Measurements from ENCODE around the gene ARRDC1. TPM values are rescaled to one million over a fixed set of nuclear protein-coding genes. Genes with fewer than 3 reads are reported as not detected.

The ARRDC1 gene
- total and polyA plus RNA-seq, 9 donors, result 5.2 to 46.2 (median 13.8) TPM

- Histone ChIP-seq H3K4me1 (ENCODE audit: insufficient read depth) (no peaks in the 10 kb centered on the region), H3K4me3 (no peak overlapping the region), H3K27ac (no peak overlapping the region), H3K36me3 (no peaks in the 10 kb centered on the region), H3K27me3 (no peaks in the 10 kb centered on the region), H3K9me3 (no peaks in the 10 kb centered on the region)
- TF ChIP-seq EP300 (IDR thresholded peaks at IDR 0.05) (no peak), CTCF (IDR thresholded peaks at IDR 0.05) (no peak), POLR2A (IDR thresholded peaks at IDR 0.05) (no peak)
- no peak for DNase-seq
- intact Hi-C loops (cut with DNase I), result no loop called here
- WGBS, 3 donors, result 64 to 74% (median 65%) methylated on average over 14 of the region's 14 CpGs
Measured at GRCh38 chr9:137583347-137583746, 22.1 kb upstream of the ARRDC1 start.

- WGBS, 3 donors, result 77 to 80% (median 77%) methylated on average over 8 of the region's 8 CpGs
- intact Hi-C loops (cut with DNase I), result no loop called here
- Histone ChIP-seq H3K27me3 (no peaks in the 10 kb centered on the region), H3K4me1 (ENCODE audit: insufficient read depth) (peaks cover 2% of the 10 kb centered on the region), H3K4me3 (no peak overlapping the region), H3K27ac (no peak overlapping the region), H3K36me3 (no peaks in the 10 kb centered on the region), H3K9me3 (no peaks in the 10 kb centered on the region)
- DNase-seq, result no peak
- no peak for TF ChIP-seq POLR2A (IDR thresholded peaks at IDR 0.05)
- no peak for TF ChIP-seq EP300 (IDR thresholded peaks at IDR 0.05)
- TF ChIP-seq CTCF (IDR thresholded peaks at IDR 0.05), result no peak
Measured at GRCh38 chr9:137583957-137584356, 21.5 kb upstream of the ARRDC1 start.

GRCh38 chr9:137586854-137587253, 18.6 kb upstream of the ARRDC1 start:
- H3K36me3 ChIP-seq, result no peaks in the 10 kb centered on the region
- H3K27ac ChIP-seq, result no peak overlapping the region
- no peak for DNase-seq
- H3K4me1 ChIP-seq (ENCODE audit: insufficient read depth), result peaks cover 9% of the 10 kb centered on the region
- intact Hi-C loops (cut with DNase I), result no loop called here
- no peaks in the 10 kb centered on the region for H3K27me3 ChIP-seq
- WGBS, 3 donors, result 88 to 92% (median 90%) methylated on average over 14 of the region's 14 CpGs
- H3K9me3 ChIP-seq, result no peaks in the 10 kb centered on the region
- H3K4me3 ChIP-seq, result no peak overlapping the region
- TF ChIP-seq EP300 (IDR thresholded peaks at IDR 0.05), result no peak
- TF ChIP-seq POLR2A (IDR thresholded peaks at IDR 0.05), result no peak
- TF ChIP-seq CTCF (IDR thresholded peaks at IDR 0.05), result no peak

- no peak for DNase-seq
- Histone ChIP-seq H3K9me3 (no peaks in the 10 kb centered on the region), H3K27ac (no peak overlapping the region), H3K36me3 (no peaks in the 10 kb centered on the region), H3K27me3 (no peaks in the 10 kb centered on the region), H3K4me3 (no peak overlapping the region), H3K4me1 (ENCODE audit: insufficient read depth) (peaks cover 9% of the 10 kb centered on the region)
- intact Hi-C loops (cut with DNase I), result no loop called here
- 79 to 85% (median 85%) methylated on average over 13 of the region's 13 CpGs for WGBS, 3 donors
- TF ChIP-seq CTCF (IDR thresholded peaks at IDR 0.05) (no peak), EP300 (IDR thresholded peaks at IDR 0.05) (no peak), POLR2A (IDR thresholded peaks at IDR 0.05) (no peak)
Measured at GRCh38 chr9:137588311-137588710, 17.2 kb upstream of the ARRDC1 start.

- Histone ChIP-seq H3K36me3 (no peaks in the 10 kb centered on the region), H3K27ac (no peak overlapping the region), H3K4me1 (ENCODE audit: insufficient read depth) (peaks cover 9% of the 10 kb centered on the region), H3K4me3 (no peak overlapping the region), H3K27me3 (no peaks in the 10 kb centered on the region), H3K9me3 (no peaks in the 10 kb centered on the region)
- DNase-seq, result no peak
- WGBS, 3 donors, result 77 to 83% (median 81%) methylated on average over 6 of the region's 6 CpGs
- intact Hi-C loops (cut with DNase I), result no loop called here
- no peak for TF ChIP-seq EP300 (IDR thresholded peaks at IDR 0.05)
- no peak for TF ChIP-seq CTCF (IDR thresholded peaks at IDR 0.05)
Measured at GRCh38 chr9:137588891-137589290, 16.6 kb upstream of the ARRDC1 start.

Measured in ovary (tissue), 9 donors.